Cerebellar cortex (tissue), 1 donor: ENCODE data around the gene PAPPA.

Source experiments
- DNase-seq: peaks from one replicate; pipeline ENCODE4 v3.0.0-alpha.2; 2015; ENCODE audit warnings: low spot score

PAPPA gene

GRCh38 chr9:116349684-116350083 is 196.1 kb downstream of the PAPPA start:
- DNase-seq = no peak

DNA sequence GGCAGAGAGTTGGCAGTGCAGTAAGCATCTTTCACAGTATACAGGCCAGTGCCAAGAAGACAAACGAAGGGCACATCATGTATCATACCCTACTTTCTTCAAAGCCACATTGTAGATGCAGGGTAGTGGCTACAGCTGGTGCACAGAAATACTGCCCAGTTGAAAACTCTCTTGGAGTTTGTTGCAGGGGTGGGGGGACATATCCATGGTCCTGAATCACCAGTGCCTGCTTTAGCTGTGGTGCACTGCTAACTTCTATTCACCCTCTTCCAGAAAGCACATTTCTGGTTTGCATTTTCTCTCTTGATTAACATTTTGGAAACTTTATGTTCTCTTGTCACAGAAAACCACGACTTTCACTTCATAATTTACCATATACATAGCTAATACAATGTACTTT is 196.6 kb downstream of the PAPPA start:
- no peak for DNase-seq

- no peak for DNase-seq
These were observed 199.4 kb downstream of the PAPPA start for GRCh38 chr9:116352958-116353357.

DNA sequence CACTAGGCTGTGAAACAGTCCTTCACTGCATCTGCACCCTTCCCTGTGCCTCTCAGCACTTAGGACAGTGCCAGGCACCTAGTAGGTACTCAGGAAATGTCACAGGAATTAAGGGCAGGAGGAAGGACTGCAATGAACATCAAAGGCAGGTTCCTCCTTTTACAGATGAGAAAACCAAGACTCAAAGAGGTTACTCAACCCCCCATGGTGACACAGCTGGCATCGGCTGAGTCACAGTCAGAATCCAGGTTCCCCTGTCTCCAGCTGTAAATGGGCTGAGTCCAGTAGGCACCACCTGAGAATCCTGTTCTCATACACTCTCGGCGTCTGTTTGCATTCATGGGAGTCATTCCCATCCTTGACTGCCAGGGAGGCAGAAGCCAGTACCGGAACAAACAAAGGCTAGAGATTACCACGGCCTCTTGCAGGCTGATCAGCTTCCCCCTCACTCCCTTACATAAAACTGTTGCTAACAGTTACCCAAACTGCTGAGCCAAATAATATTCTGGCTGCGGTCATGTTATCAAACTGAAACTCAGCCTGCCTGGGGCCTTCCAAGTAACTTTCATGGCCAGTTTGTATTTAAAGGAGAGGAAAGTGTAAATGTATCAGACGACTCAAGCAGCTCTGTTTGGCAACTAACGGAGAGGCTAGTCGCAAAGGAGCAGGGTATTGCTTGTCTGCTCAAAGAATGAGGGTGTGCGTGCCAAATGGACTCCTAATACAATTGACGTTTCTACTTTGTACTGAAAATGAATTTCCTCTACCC is 201.7 kb downstream of the PAPPA start:
- no peak for DNase-seq

- no peak for DNase-seq
These were observed 204.7 kb downstream of the PAPPA start for GRCh38 chr9:116358251-116358650.

DNA sequence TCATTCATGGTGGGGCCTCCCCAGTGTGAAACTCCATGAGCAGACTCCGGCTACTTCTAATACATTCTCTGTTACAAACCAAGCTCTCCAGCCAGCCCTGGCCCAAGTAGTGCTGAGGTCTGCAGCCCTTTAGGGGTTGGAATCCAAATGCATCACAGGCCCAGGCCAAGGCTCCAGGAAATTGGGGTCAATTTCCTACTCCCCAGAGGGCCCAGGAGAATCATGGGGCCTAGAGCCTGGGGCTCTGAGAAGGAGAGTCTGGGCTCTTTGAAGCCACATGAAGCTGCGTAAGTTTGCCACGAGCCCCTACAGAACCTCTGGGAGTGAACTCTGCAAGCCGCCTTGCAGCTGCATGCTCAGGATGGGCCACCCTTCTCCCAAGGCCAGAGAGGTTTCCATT is 206.4 kb downstream of the PAPPA start:
- no peak for DNase-seq

DNA sequence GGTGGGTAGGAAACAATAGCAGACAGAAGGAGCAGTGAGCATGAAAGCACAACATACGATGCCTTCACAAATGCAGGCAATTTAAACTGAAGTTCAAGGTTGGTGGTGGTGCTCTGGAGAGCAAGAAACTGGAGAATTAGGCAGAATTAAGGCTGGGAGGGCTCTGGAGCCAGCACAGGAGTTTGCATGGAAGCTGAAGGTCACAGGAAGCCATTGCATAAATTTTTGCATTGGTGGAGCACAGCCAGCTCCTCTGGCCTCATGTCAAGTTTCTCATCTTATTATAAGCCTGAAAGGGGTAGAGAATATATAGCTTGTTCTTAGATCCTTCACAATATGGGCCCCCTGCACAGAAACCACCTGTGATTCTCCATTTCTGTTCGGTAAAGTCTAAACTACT is 207.4 kb downstream of the PAPPA start:
- no peak for DNase-seq

DNA sequence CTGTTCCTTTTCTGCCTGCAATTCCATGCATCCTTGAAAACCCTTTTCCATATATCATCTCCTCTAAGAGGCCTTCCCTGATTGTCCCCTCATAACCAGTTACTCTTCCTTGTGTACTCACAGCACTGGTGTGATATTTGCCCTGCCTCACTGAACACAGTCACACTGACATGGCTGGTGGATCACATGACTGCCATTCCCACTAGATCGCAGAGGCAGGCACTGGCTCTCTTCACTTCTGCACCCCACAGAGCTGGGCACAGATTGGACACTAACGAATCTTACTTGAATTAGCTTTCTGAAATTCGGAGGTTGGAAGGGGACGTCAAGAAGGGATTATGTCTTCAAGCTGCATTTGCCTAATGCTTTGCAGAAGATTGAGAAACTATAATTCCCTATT is 208.0 kb downstream of the PAPPA start:
- DNase-seq = peak; percentile 16

DNA sequence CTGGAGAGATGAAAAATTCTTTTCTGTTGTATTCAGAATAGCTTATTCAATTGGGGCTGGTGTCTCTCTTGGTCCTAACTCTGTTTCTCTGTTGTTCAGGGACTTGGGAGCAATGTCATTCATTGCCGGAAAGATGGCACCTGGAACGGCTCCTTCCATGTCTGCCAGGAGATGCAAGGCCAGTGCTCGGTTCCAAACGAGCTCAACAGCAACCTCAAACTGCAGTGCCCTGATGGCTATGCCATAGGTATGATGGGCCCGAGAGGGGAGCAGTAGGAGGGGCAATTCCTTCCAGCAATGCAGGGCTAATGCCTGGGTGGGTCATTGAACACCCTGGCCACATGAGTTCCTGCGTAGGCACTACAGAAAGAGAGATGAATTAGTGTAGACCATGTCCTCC is 208.9 kb downstream of the PAPPA start:
- DNase-seq = no peak

- no peak for DNase-seq
These were observed 211.5 kb downstream of the PAPPA start for GRCh38 chr9:116365056-116365471.

DNA sequence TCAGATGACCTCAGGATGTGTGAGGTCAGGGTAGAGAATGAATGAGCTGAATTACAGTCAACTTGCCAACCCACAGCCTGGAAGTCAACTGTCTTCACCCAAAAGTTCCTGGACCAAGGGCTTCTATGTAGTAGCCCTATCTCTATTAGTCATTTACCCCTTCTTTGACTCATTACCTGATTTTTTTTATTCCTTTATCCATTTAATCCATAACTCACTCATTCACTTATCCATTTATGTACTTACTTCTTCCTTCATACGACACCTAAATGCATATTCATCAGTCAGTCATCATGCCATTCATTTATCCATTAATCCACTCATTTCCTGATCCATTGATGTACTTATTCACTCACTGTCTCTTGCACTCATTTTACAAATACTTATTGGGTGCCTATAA is 212.7 kb downstream of the PAPPA start:
- no peak for DNase-seq

DNA sequence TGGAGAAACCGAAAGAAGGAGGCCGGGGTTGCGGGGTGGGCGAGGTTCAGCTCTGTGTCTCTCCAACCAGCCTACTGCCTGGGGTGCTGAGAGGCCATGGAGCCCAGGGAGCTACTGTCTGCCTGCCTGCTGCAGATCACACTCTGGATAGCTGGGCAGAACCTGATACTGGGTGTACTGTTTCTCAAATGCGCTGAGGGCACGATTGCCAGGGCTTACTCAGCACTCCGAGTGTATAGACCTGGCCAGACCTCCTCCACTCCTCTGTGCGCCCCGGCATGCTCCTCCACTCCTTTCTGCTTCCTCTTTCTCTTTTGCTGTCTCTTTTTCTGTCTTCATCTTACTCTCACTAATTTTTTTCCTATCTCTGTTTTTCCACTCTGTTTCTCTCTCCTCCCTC is 215.1 kb downstream of the PAPPA start:
- DNase-seq = no peak

GRCh38 chr9:116369706-116370105 is 216.1 kb downstream of the PAPPA start:
- no peak for DNase-seq

DNA sequence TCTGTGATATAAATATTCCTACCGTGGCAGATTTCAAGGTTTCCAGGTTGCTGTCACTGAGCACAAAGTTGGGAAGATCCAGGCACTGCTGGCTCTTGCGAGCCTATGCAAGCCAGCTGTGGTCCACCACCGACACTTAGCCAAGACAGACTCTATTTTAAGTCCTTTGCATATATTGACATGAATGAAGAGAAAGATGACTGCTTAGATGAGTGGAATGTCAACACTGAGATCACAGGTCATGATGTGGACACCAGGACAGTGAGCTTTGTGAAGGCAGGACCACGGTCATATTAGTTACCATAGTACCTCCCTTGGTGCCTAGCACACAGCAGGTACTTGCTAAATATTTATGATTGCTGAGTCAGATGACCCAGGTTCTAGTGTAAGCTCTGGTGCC is 217.0 kb downstream of the PAPPA start:
- no peak for DNase-seq

- DNase-seq = no peak
These were observed 218.6 kb downstream of the PAPPA start for GRCh38 chr9:116372081-116372673.

- DNase-seq = no peak
These were observed 219.2 kb downstream of the PAPPA start for GRCh38 chr9:116372786-116373185.

DNA sequence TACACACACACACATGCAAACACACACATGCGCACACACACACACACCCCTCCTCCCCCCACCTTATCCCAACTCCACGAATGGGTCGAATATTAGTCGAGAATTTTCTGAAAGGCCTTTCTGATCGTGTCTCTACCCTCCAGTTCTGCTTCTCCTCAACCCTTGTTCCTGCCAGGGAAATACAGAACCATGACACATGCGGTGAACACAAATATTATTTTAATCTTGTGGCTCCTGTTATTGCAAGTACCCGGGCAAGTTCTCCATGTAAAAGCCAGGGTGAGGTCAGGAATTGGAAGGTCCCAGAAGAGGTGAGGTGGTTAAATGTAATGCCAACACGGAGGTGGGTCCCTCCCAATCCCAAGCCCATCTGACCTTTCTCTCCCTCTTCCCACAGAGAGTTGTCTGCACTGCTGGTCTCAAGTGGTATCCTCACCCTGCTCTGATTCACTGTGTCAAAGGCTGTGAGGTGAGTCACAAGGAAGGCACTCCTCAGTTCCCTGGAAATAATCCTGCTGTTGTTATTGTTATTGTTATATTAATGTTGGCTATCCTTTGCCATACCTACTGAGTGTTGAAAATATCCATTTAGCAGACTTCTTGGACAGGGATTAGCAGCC is 223.7 kb downstream of the PAPPA start:
- DNase-seq = no peak

- DNase-seq = no peak
These were observed 225.3 kb downstream of the PAPPA start for GRCh38 chr9:116378873-116379272.

- DNase-seq = no peak
These were observed 226.2 kb downstream of the PAPPA start for GRCh38 chr9:116379821-116380220.

- no peak for DNase-seq
These were observed 227.0 kb downstream of the PAPPA start for GRCh38 chr9:116380496-116380995.

DNA sequence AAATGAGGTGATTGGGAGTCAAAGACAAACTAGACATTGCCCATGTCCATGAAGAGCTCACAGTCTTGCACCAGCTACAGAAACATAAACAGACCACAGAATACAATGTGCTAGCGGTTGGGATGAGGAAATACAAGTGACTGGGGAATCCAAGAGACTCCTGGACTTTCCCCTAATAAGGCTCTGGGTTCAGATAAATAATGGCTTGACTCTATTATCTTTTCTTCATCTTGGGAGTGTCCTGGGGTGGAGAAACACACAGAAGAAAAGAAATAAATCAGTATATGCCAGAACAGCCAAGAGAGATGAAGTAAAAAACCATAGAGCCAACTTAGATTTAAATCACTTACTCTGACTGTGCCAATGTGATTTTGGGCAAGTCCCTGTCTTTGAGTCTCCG is 227.8 kb downstream of the PAPPA start:
- no peak for DNase-seq

DNA sequence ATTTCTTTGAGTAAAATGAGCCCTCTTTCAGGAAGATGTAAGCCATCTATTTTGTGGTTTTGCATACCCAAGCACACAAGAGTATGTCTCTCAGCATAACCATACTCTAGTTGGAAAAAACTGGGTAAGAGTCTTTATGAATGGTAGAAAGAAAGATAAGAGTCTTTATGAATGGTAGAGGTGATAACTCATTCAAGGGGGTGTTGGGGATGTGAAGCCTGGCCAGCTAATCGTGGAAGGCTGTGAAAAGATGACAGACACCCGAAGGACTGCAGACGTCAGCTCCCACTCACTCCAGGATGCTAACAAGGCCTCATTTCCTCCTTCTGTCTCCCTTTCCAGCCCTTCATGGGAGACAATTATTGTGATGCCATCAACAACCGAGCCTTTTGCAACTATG is 228.5 kb downstream of the PAPPA start:
- no peak for DNase-seq

- DNase-seq = no peak
These were observed 229.5 kb downstream of the PAPPA start for GRCh38 chr9:116383133-116383532.
